ENCODE measurements around the gene CRYBG2. TPM values are rescaled to one million over a fixed set of nuclear protein-coding genes. Genes with fewer than 3 reads are reported as not detected.

Gene CRYBG2
- 1 to 10 TPM in 1 of 2 experiments, under 1 TPM in 1; 0.87 to 1.4 TPM for total RNA-seq

GRCh38 chr1:26353976-26354820 lies at the start of gene CRYBG2:
TSS of gene CRYBG2 (minus strand) at chr1:26354130. CDS start at chr1:26346657, 7,473 bp downstream.

GRCh38 chr1:26372611-26373010 lies 18.7 kb upstream of the CRYBG2 start, which contains the start of gene ZNF683:
TSS of gene ZNF683 (minus strand) at chr1:26372750. CDS start at chr1:26368571, 4,179 bp downstream.

GRCh38 chr1:26317612-26318337 lies 36.2 kb downstream of the CRYBG2 start, which contains the start of gene CD52:
TSS of gene CD52 (plus strand) at chr1:26317958. CDS start at chr1:26318018, 60 bp downstream.

GRCh38 chr1:26306290-26307229 lies 47.4 kb downstream of the CRYBG2 start, which contains the start of gene UBXN11:
TSS of gene UBXN11 (minus strand) at chr1:26306636. CDS start at chr1:26302883, 3,753 bp downstream.

GRCh38 chr1:26279456-26280332 lies 74.2 kb downstream of the CRYBG2 start, which contains the start of gene SH3BGRL3:
TSS of gene SH3BGRL3 (plus strand) at chr1:26280086. CDS start at chr1:26280156, 70 bp downstream.

Other genes starting within 250 kb of the CRYBG2 start
- 10 to 100 TPM; 20.7 TPM for gene PDIK1L, start 242.3 kb downstream of the CRYBG2 start, total RNA-seq
- not detected for gene FAM110D, start 195.1 kb downstream of the CRYBG2 start, total RNA-seq
- gene C1orf232, start 185.2 kb downstream of the CRYBG2 start, total RNA-seq = not detected
- 10 to 100 TPM; 21.3 to 23.4 TPM for gene ZNF593, start 184.2 kb downstream of the CRYBG2 start, total RNA-seq
- gene ZNF593OS, start 182.3 kb downstream of the CRYBG2 start, total RNA-seq = not detected
- gene CNKSR1, start 176.6 kb downstream of the CRYBG2 start, total RNA-seq = 1 to 10 TPM; 4.7 to 5.0 TPM
- gene CATSPER4, start 163.5 kb downstream of the CRYBG2 start, total RNA-seq = not detected
- gene CEP85, start 119.9 kb downstream of the CRYBG2 start, total RNA-seq = 10 to 100 TPM; 32.9 to 36.6 TPM
- 100 to 1,000 TPM; 481 to 496 TPM for gene SH3BGRL3, start 74.0 kb downstream of the CRYBG2 start, total RNA-seq
- gene UBXN11, start 47.5 kb downstream of the CRYBG2 start, total RNA-seq = 10 to 100 TPM; 37.0 to 39.0 TPM
- 1,000 to 10,000 TPM; 1,759 to 1,791 TPM for gene CD52, start 36.2 kb downstream of the CRYBG2 start, total RNA-seq
- gene ZNF683, start 18.6 kb upstream of the CRYBG2 start, total RNA-seq = under 1 TPM in 1 of 2 experiments, not detected in 1; 0.31 TPM
- not detected for gene LIN28A, start 56.7 kb upstream of the CRYBG2 start, total RNA-seq
- gene DHDDS, start 78.2 kb upstream of the CRYBG2 start, total RNA-seq = 10 to 100 TPM; 47.8 to 51.1 TPM
- 100 to 1,000 TPM; 915 to 928 TPM for gene HMGN2, start 118.3 kb upstream of the CRYBG2 start, total RNA-seq
- 100 to 1,000 TPM; 184 to 190 TPM for gene RPS6KA1, start 175.6 kb upstream of the CRYBG2 start, total RNA-seq